ENCODE results near the gene TIE1. TPM values are rescaled to one million over a fixed set of nuclear protein-coding genes. Genes with fewer than 3 reads are reported as not detected.

TIE1 gene
- total RNA-seq, 2 donors from 2014 or later = 5.1 to 7.6 TPM

- Histone ChIP-seq H3K4me3 (no peak overlapping the region), H3K27ac (no peak overlapping the region), H3K4me1 (peaks cover 4% of the 10 kb centered on the region), H3K9me3 (no peaks in the 10 kb centered on the region), H3K9ac (ENCODE audit: low read depth in 2 of 2, low read length in 2 of 2) (no peak overlapping the region), H3K36me3 (no peaks in the 10 kb centered on the region), H3K27me3 (no peaks in the 10 kb centered on the region)
- intact Hi-C loops (cut with DNase I) = no loop called here
- no peak for DNase-seq
- no peak for TF ChIP-seq CTCF (IDR thresholded peaks at IDR 0.05)
Measured at GRCh38 chr1:43292216-43292615, 8.6 kb upstream of the TIE1 start.

DNA sequence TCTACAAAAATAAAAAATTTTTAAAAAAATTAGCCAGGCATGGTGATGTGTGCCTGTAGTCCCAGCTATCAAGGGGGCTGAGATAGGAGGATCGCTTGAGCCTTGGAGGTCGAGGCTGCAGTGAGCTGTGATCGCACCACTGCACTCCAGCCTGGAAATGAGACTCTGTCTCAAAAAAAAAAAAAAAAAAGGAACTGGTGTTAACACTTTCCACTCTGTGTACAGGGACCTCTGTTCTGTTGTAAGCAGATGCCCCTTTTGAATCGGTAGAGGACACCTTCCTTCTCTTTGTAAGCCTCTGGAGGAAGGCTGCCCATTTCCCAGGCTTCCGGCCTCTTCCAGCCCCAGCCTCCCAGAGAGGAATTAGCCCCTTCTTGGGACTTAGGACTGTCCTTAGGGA lies 8.1 kb upstream of the TIE1 start:
- no peak overlapping the region for H3K4me3 ChIP-seq
- intact Hi-C loops (cut with DNase I) = no loop called here
- no peaks in the 10 kb centered on the region for H3K27me3 ChIP-seq
- no peaks in the 10 kb centered on the region for H3K9me3 ChIP-seq
- no peak for DNase-seq
- H3K9ac ChIP-seq (ENCODE audit: low read depth in 2 of 2, low read length in 2 of 2) = no peak overlapping the region
- no peaks in the 10 kb centered on the region for H3K36me3 ChIP-seq
- TF ChIP-seq CTCF (IDR thresholded peaks at IDR 0.05) = no peak
- H3K27ac ChIP-seq = no peak overlapping the region
- peaks cover 4% of the 10 kb centered on the region for H3K4me1 ChIP-seq

DNA sequence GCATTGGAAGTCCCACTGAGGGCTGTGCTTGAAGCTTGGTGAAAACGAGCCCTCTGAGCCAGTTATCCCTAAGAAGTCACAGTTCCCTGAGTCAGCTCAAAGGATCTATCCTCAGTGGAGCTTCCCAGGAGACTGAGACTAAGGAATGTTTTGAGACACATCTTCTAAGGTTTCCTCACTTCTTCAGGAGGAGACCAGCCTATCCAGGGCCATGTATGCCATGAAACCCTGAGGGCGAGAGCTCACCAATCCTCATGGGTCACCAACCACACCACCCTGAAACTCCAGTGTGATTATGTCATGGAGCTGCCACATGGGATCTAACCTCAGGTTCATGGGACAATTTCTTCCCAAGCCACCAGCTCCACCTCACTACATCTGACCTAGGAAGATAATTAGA lies 7.6 kb upstream of the TIE1 start:
- no peak for TF ChIP-seq CTCF (IDR thresholded peaks at IDR 0.05)
- H3K36me3 ChIP-seq = no peaks in the 10 kb centered on the region
- H3K27me3 ChIP-seq = no peaks in the 10 kb centered on the region
- no peak for DNase-seq
- intact Hi-C loops (cut with DNase I) = no loop called here
- H3K9me3 ChIP-seq = no peaks in the 10 kb centered on the region
- H3K27ac ChIP-seq = no peak overlapping the region
- H3K4me1 ChIP-seq = peaks cover 4% of the 10 kb centered on the region
- H3K4me3 ChIP-seq = no peak overlapping the region
- no peak overlapping the region for H3K9ac ChIP-seq (ENCODE audit: low read depth in 2 of 2, low read length in 2 of 2)

- Histone ChIP-seq H3K9me3 (no peaks in the 10 kb centered on the region), H3K27me3 (no peaks in the 10 kb centered on the region), H3K4me1 (peaks cover 4% of the 10 kb centered on the region), H3K9ac (ENCODE audit: low read depth in 2 of 2, low read length in 2 of 2) (no peak overlapping the region), H3K36me3 (no peaks in the 10 kb centered on the region), H3K27ac (peak overlapping the region; percentile 31), H3K4me3 (no peak overlapping the region)
- intact Hi-C loops (cut with DNase I) = no loop called here
- DNase-seq = peak; percentile 78
- TF ChIP-seq CTCF (IDR thresholded peaks at IDR 0.05) = no peak
Measured at GRCh38 chr1:43293896-43294760, 6.7 kb upstream of the TIE1 start.

- Histone ChIP-seq H3K27me3 (no peaks in the 10 kb centered on the region), H3K4me3 (no peak overlapping the region), H3K27ac (peak overlapping the region; percentile 31), H3K36me3 (no peaks in the 10 kb centered on the region), H3K9me3 (no peaks in the 10 kb centered on the region), H3K4me1 (peaks cover 4% of the 10 kb centered on the region), H3K9ac (ENCODE audit: low read depth in 2 of 2, low read length in 2 of 2) (no peak overlapping the region)
- no peak for DNase-seq
- no peak for TF ChIP-seq CTCF (IDR thresholded peaks at IDR 0.05)
- intact Hi-C loops (cut with DNase I) = no loop called here
Measured at GRCh38 chr1:43294761-43295160, 6.0 kb upstream of the TIE1 start.

All from colonic mucosa (tissue), 4 donors.